GM21529 (cell line): ENCODE results near the gene ZCCHC9.
"Not testable (repeated sequence)": the region's sequence is repeated elsewhere in the genome, so short reads cannot be mapped to it uniquely, and the experiment has no call there.

Experiments used
- ATAC-seq: cut with Tn5 transposase; IDR thresholded peaks from one replicate; pipeline ENCODE4 v1.9.1; 2021; ENCODE audit not compliant: unreplicated experiment

Gene ZCCHC9

DNA sequence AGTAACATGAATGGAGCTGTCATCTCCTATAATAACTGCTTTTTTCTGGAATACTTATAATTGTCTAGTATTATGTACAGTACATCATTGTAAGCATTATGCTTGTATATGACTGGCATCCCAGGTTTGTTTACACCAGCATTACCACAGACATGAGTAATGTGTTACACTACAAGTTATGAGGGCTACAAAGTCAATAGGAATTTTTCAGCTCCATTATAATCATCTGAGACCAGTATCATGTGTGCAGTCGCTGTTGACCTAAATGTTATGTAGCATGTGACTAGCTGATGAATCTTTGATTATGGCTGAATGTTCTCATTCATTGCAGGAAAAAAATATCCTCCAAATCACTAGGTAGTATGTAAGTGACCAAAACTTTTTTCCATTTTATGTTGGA lies 2.2 kb downstream of the ZCCHC9 start:
- ATAC-seq, result no peak

DNA sequence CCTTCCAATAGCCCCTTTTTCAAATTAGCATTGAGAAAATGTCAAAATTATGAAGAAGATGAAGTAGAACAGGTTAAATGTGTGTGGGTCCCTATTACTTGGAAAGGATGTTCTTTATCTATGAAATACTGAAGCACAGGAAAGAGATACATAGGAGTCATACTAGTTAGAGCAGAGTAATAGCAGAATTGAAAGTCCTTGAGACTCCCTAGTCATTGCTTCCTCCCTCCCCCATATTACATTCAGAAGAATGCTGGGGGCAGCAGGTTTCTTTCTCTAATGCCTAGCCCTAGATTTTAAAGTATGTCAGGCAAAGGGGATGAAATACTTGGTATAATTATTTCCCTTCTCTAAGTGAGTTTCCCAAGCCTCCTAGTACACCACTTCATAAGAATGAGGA lies 4.4 kb downstream of the ZCCHC9 start:
- ATAC-seq, result no peak

DNA sequence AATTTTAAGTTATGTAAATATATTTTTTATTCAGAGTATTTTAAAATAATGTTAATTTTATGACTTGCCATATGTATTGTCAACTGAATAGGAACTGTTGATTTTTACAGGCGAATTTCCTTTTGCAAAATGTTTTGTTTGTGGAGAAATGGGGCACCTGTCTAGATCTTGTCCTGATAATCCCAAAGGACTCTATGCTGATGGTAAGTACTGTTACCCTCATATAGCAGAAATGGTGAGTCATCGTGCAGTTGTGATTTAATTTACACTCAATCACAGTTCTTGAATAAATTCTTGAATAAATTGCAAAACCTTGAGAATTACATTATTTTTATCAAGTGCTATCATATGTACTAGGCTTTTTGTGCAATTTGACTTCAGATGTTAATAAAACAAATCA lies 7.4 kb downstream of the ZCCHC9 start:
- no peak for ATAC-seq

DNA sequence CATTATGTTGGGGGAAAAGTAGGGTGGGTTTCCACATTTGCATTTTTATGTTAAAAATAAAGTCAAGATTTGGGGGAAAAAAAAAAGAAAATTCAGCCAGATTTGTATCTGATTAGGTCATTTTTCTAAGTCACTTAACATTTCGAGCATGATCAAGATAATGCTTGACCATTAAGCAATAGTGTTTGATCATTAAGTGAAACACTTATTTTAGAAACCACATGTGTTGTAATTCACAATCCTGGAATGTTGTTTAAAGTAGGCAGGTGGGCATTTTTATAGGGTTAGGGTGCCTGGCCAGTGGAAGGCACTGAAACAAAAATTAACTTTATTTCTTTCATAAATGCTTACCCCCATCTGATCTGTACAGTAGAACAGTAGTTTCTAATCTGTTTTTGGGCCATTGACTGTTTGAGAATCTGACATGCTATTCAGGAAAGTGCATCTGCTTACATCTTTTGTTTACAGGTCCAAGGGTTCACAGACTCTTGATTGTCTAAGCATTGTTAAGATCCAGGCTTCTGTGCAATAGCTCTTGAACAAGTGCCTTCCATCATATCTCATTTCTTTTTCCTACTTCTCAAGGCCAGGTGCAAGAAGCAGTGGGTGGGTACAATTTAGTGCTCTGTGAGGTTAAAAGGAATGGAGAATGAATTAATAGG lies 9.1 kb downstream of the ZCCHC9 start:
- ATAC-seq, result no peak

DNA sequence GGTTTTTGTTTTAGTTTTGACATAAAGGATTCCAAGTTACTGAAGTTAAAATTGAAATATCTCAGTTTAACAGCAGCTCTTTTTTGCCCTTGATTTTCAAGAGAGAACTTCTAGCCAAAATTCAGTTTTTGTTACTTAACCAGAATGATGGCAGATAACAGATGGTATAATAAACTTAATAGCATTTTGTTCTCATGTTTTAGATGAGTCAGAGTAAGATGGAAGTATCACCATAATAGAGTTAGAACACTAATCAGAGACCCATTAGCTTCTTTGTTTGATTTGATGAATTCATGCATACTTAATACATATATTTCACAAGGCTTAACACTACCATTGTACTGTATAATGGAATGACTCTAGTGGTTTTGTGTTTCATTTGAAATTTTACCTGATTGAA lies 11.9 kb downstream of the ZCCHC9 start:
- no peak for ATAC-seq

DNA sequence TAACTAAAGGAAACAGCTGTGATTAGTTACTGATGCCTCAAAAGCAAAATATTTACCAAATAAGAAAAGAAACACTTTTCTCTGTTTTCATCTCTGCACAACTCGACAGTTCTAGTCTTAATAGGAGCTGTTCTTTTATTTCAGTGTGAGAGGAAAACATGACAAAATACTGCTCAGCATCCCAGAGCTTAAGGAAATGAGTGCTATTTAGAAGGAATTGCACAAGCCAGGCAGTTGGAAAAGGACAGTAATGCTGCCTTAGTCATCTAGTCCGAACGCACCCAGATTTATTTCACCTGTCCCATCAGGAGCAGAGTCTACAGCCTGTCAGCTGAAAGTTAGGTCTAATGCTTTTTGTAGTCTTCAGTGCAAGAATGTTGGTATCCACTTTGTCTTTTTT lies 12.3 kb downstream of the ZCCHC9 start:
- ATAC-seq, result no peak

DNA sequence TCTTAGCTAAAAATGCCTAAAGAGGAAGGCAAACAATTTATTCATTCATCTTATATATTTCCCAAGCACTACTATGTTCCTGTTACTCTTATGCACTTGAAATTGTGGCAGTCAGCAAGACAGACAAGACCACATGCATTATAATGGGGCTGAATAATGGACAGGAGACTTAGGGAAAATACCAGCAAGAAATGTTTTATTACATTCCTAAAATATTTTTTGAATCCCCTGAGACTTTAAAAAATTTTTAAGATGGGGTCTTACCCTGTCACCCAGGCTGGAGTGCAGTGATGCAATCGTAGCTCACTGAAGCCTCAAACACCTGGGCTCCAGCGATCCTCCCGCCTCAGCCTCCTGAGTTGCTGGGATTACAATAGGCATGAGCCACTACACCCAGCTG lies 13.2 kb downstream of the ZCCHC9 start:
- no peak for ATAC-seq

DNA sequence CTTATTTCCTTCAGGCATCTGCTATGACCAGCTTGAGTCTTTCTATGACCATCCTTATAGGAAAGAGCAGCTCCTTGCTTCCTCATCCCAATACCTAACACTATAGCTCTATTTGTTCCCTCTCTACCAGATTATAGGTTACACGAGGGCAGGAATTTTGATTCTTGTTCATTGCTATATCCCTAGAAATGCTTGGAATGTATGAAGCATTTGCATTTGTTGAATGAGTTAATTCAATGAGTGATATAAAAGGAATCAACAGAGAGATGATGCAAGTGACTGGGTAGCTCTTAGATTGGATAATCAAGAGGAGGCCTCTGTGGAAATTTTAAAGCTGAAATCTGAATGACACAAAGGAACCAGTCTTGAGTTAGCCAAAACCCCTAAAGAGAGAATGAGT lies 13.9 kb downstream of the ZCCHC9 start:
- ATAC-seq, result no peak

DNA sequence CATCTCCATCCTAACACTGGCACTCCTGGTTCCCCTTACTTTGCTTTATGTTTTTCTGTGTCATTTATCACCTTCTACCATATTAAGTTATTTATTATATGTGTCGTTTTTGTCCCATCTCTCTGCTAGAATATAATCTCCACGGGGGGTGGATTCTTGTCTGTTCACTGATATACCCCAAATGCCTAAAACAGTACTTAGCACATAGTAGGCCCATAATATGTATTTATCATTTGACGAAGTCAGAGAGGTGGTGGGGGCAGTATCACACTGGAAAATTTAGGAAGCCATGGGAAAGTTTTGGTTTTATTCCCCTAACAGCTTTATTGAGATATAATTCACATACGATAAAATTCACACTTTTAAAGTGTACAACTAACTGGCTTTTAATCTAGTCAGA lies 14.4 kb downstream of the ZCCHC9 start:
- ATAC-seq, result no peak

DNA sequence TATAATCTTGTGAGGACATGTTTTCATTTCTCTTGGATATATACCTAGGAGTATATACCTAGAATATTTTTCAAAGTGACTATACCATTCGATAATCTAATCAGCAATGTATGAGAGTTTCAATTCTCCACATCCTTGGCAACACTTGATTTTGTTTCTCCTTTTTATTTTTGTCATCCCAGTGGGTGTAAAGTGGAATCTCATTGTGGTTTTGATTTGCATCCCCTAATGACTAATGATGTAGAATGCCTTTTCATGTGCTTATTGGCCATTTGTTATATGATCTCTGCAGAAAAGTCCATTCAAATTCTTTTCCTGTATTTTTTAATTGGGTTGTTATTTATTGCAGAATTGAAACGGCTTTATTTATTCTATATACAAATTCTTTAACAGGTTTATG lies 15.2 kb downstream of the ZCCHC9 start:
- no peak for ATAC-seq

DNA sequence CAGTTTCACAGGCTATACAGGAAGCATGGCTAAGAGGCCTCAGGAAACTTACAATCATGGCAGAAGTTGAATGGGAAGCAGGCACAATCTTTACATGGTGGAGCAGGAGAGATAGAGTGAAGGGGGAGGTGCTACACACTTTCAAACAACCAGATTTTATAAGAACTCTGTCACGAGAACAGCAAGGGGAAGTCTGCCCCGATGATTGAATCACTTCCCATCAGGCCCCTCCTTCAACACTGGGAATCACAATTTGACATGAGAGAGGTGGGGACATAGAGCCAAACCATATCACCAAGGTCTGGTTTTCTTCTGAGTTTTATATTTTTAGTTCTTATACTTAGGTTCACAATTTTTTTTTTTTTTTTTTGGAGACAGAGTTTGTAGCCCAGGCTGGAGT lies 16.1 kb downstream of the ZCCHC9 start:
- ATAC-seq, result no peak

DNA sequence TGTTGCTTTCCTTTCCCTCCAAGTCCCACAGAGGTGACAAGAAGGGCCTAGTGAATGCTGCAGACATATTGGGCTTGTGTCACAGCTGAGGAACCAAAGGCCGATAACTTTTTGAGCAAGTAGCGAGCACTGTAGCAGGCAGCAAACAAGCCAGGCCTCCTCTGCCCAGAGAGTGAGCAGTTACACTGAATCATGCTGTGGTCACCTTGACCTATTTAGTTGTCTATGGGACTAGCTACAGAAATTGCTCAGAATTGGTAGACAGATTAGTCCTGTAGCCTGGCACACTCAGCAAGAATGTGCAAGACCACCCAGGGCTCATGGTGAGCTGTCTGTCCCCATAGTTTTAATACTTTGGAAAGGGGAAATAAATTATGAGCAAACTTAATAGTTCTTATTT lies 25.2 kb downstream of the ZCCHC9 start:
- ATAC-seq, result no peak

DNA sequence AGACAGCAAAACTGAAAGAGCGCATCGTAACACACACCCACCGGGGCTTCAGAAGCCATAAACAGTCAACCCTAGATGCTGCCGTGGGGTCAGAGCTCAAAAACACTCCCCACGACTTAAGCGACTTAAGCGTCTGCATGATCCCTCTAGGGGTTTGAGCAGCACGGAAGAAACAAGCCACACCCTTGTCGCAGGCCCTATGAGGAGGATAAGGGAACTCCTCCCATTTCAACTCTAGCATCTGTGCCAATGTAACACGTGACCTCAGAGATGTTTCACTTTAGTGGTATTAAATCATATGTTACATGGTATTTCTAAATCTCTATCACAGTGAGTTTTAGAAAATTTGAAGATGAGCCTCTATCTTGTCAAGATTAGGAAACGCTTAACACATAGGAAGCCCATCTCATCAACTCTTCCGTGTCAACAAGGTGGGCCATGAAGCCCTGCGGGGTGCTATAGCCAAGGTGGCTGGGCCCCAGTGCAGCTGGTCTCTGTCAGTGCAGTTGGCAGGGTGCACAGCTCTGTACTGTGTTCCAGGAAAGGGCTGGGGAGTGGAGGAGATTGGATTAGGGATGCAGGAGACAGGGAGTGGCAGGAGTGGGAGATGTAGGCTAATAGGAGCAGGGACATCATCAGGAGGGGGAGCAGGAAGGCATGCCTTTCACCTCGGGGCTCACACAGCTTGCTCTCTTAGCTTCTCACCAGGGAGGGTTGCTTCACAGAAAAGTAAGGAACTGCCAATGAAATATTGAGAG lies 33.1 kb downstream of the ZCCHC9 start:
- ATAC-seq, result no peak

DNA sequence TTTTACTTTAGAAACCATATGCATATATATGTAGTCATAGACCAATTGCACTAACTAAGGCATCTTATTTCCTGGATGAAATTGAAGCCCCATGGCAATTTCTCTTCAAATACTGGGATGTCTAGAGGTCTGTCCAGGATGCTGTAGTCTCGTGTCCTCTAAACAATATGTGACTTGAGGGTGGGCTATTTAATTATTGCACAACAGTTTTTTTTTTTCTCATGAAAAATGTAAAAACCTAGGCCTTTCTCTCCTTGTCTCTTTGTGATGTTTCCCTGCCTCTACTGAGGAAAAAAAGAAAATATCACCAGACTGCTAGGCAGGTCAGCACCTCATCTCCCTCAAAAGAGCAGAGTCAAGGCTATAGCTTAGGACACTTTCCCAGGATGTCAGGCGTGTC lies 34.6 kb downstream of the ZCCHC9 start:
- no peak for ATAC-seq

DNA sequence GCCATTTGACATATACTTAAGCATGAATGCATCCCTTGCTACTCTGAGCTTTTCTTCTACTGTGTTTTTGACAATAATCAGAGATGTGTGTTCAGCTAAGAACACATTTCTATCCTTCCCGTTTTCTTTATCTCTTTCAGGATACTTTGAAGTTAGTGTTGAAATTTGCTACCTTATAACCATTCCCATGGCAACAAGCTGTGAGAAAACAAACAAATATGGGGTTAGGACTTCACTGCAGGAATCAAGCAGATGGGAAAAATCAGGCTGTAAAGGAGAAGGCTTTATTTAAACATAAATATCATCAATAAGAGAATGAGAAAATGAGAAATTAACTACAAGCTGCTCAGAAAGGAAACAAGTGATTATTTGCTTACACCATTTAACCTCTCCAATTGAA lies 35.2 kb downstream of the ZCCHC9 start:
- no peak for ATAC-seq

DNA sequence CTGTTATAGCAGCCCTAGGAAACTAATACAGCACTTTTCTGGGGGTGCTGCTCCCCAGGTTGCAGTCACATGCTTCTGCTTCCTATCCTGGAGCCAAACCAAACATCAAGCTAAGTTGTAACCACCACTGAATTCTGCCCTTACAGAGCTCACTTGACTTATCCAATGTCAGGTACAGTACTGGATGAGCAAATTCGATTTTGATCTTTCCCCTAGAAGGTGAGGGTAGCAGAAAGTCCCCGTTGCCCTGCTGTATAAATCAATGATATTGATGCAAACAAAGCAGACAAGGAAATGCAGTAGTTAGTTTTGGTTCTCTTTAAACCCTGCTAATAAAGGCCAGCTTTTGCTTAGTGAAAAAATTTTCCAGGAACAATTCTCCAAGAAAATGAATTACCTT lies 36.4 kb downstream of the ZCCHC9 start:
- ATAC-seq, result no peak

DNA sequence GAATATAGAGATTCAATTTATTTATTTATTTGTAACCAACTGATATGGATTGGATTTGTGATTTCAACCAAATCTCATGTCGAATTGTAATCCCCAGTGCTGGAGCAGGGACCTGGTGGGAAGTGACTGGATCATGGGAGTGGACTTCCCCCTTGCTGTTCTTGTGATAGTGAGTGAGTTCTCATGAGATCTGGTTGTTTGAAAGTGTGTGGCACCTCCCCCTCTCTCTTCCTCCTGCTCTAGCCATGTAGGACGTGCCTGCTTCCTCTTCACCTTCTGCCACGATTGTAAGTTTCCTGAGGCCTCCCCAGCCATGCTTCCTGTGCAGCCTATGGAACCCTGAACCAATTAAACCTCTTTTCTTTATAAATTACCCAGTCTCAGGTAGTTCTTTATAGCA lies 36.8 kb downstream of the ZCCHC9 start:
- not testable (repeated sequence) for ATAC-seq

DNA sequence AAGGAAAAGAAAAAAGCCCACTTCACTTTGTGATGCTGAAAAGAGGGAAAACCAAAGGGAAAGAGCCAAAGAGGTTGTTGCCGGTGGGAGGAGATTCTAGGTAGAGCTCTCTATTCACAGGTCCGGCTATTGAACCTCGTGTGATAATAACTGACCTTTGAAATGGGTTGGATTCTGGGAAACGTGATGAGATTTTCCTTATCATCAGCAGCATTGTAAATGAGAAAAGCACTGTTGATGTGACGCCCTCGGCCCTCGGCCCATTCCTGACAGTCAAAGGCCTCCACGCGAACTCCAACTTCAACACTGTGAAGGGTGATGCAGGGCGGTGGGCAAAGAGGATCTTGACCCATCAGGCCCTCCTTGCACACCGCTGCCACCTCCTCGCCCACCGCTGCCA lies 43.3 kb downstream of the ZCCHC9 start:
- no peak for ATAC-seq

DNA sequence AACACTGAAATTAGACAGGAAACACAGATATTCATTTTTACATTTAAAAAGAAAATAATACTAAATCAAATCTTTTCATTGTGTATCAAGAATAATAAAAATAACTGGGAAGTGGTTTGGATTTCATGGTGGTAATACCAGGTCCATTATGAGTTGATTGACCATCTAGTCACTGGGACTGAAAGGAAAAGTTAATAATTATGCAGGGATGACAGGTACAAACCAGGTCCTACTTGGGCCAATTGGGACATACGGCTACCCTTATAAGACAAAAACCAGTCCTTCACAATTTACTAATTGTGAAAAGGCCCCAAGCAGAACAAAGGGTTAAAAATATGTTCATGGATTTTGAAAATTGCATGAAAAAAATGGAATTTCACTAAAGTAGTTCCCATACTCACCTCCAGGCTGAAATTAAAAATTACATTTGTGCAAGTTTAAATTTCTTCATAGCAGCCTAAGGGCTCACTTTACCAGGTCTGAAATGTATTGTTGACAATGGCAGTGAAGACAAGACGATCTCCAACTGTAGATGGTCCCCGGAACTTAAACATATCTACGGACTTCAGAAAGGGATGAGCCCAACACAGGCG lies 44.1 kb downstream of the ZCCHC9 start:
- no peak for ATAC-seq

DNA sequence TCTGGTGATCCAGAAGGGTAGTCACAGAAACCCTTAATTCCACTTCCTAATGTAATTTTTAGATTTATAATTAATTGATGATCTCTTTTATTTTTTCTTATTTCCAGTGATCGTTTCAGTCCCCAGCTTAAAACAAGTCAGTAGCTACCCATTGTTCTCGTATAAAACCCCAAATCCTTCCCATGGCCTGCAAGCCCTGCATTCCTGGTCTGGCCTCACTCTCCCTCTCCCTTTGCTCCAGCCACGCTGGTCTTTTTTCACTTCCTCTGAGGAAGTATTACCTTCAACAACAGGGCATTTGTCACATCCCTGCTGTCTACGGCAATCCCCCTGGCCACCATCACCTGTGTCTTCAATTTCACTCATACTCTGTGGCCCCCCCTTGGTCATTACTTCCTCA lies 47.8 kb downstream of the ZCCHC9 start:
- ATAC-seq, result no peak

DNA sequence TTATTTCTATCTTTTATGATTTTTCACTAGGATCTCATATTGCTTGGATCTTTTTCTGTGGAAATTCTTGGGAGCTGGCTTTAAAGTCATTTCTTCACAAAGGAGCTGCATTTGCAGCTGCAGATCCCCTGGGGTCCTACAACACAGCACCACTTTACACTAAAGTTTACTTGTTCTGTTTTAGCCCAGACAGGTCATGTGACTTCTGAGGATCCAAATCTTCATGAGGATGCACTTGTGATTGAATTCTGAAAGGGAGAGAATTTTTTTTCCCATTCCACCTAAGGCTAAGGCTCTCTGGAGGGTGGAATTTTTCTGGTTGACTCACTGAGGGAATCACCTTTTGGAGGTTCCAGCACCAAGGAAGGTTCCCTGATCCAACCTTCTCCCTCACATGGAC lies 49.1 kb downstream of the ZCCHC9 start:
- ATAC-seq, result no peak

DNA sequence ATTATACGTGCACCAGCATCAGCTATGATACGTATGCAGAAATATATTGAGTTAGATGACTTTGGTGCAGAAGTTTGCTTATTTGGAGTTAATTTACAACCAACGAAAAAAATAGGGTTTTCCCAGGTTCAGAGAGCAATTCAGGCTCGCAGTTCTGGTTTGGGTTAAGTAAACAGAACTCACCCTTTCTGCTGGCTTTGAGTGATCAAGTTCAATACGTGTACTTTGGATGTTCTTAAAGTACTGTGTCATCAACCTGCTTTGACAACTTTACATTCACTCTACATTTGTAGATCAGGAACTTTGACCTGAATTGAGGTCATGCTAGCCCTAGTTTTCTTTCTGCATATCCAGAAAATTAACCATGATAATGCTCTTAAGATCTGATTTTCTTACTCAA lies 51.8 kb downstream of the ZCCHC9 start:
- ATAC-seq, result no peak

DNA sequence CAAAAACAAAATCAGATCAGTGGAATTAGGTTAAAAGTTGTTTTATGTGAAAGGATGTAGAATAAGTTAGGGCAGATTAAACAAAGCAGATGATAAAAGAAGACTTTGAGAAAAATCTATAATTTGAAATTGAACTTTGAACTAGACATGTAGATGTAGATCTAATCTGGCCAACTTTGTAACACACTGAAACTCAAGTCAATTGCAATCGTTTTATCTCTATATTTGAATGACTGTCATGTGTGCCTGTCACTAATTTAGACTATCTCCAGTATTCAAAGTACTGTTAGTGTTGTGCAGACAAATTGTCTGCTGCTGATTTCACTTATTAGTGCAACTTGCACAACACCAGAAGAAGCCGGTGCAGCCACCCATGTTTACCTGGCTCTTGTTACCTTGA lies 52.7 kb downstream of the ZCCHC9 start:
- ATAC-seq, result no peak
